ENCODE data around the gene A2M.

- TF ChIP-seq CTCF (IDR thresholded peaks at IDR 0.05): no peak
- no peak for TF ChIP-seq EZH2 (IDR thresholded peaks at IDR 0.05; ENCODE audit: borderline replicate concordance, insufficient read depth, low read depth, low read length, poor library complexity, severe bottlenecking)
Observed at GRCh38 chr12:9111525-9111924, 4.2 kb downstream of the A2M start.
